H9 (cell line): ENCODE measurements around the gene CYTL1. TPM values are rescaled to one million over a fixed set of nuclear protein-coding genes. Genes with fewer than 3 reads are reported as not detected.

ENCODE experiments used
- DNase-seq: peaks from one replicate; pipeline ENCODE4 v3.0.0-alpha.2; 2017
- H2AFZ ChIP-seq: one replicate; pipeline ENCODE4 v1.6.1; 2013; ENCODE audit warnings: mild to moderate bottlenecking, low read length, control low read depth, moderate library complexity
- H2AK5ac ChIP-seq: 2 replicates; pipeline ENCODE4 v1.6.1; 2013; ENCODE audit warnings: low read length, control low read depth, mixed read lengths; ENCODE audit not compliant: insufficient read length
- H2BK120ac ChIP-seq: one replicate; pipeline ENCODE4 v1.6.1; 2013; ENCODE audit warnings: low read depth, mild to moderate bottlenecking, low read length, control low read depth, inconsistent platforms; ENCODE audit not compliant: poor library complexity, severe bottlenecking
- H2BK12ac ChIP-seq: 2 replicates; pipeline ENCODE4 v1.6.1; 2013; ENCODE audit warnings: low read length, control low read depth, mixed read lengths, low read depth; ENCODE audit not compliant: insufficient read length
- H2BK15ac ChIP-seq: 2 replicates; pipeline ENCODE4 v1.6.1; 2013; ENCODE audit warnings: low read depth, low read length, control low read depth
- H2BK20ac ChIP-seq: one replicate; pipeline ENCODE4 v1.6.1; 2013; ENCODE audit warnings: low read depth, mild to moderate bottlenecking, low read length, control low read depth, inconsistent platforms; ENCODE audit not compliant: poor library complexity, severe bottlenecking
- H2BK5ac ChIP-seq: 2 replicates; pipeline ENCODE4 v1.6.1; 2013; ENCODE audit warnings: low read length, control low read depth, mixed read lengths; ENCODE audit not compliant: insufficient read length
- H3K14ac ChIP-seq: 2 replicates; pipeline ENCODE4 v1.6.1; 2013; ENCODE audit warnings: low read length, control low read depth; ENCODE audit not compliant: insufficient read depth
- H3K18ac ChIP-seq: 2 replicates; pipeline ENCODE4 v1.6.1; 2013; ENCODE audit warnings: low read depth, mild to moderate bottlenecking, mixed read lengths, low read length, control low read depth; ENCODE audit not compliant: insufficient read length
- H3K23ac ChIP-seq: 2 replicates; pipeline ENCODE4 v1.6.1; 2013; ENCODE audit warnings: low read length, control low read depth, mixed read lengths, low read depth; ENCODE audit not compliant: insufficient read length
- H3K23me2 ChIP-seq: 2 replicates; pipeline ENCODE4 v1.6.1; 2013; ENCODE audit warnings: low read depth, mild to moderate bottlenecking, mixed read lengths, low read length, control low read depth; ENCODE audit not compliant: insufficient read length, poor library complexity, severe bottlenecking
- H3K27ac ChIP-seq: 2 replicates; pipeline ENCODE4 v1.5.1; 2013; ENCODE audit warnings: low read length, control low read depth, mixed read lengths, low read depth; ENCODE audit not compliant: insufficient read length
- H3K27me3 ChIP-seq: 2 replicates; pipeline ENCODE4 v1.6.1; 2013; ENCODE audit warnings: low read length, control low read depth, inconsistent platforms; ENCODE audit not compliant: insufficient read depth
- H3K4ac ChIP-seq: 2 replicates; pipeline ENCODE4 v1.6.1; 2013; ENCODE audit warnings: low read depth, mild to moderate bottlenecking, control low read depth, inconsistent platforms, low read length, moderate library complexity
- H3K4me1 ChIP-seq: 2 replicates; pipeline ENCODE4 v1.6.1; 2013; ENCODE audit warnings: low read length, control low read depth, inconsistent platforms; ENCODE audit not compliant: insufficient read depth
- H3K4me2 ChIP-seq: 2 replicates; pipeline ENCODE4 v1.6.1; 2013; ENCODE audit warnings: low read length, control low read depth, mixed read lengths; ENCODE audit not compliant: insufficient read length, insufficient read depth
- H3K56ac ChIP-seq: 2 replicates; pipeline ENCODE4 v1.6.1; 2013; ENCODE audit warnings: low read depth, mild to moderate bottlenecking, mixed read lengths, low read length, control low read depth; ENCODE audit not compliant: insufficient read length
- H3K79me1 ChIP-seq: 2 replicates; pipeline ENCODE4 v1.6.1; 2013; ENCODE audit warnings: low read depth, mild to moderate bottlenecking, moderate library complexity, low read length, control low read depth, inconsistent platforms; ENCODE audit not compliant: insufficient read depth, poor library complexity, severe bottlenecking
- H3K79me2 ChIP-seq: 2 replicates; pipeline ENCODE4 v1.6.1; 2013; ENCODE audit warnings: low read length, control low read depth, inconsistent platforms; ENCODE audit not compliant: insufficient read depth
- H3K9ac ChIP-seq: 2 replicates; pipeline ENCODE4 v1.6.1; 2013; ENCODE audit warnings: low read length, control low read depth, mixed read lengths; ENCODE audit not compliant: insufficient read length; ENCODE audit errors: extremely low read depth
- H3K9me3 ChIP-seq: one replicate; pipeline ENCODE4 v1.6.1; 2013; ENCODE audit warnings: low read depth, low read length, inconsistent platforms; ENCODE audit not compliant: control insufficient read depth
- H3T11ph ChIP-seq: one replicate; pipeline ENCODE4 v1.6.1; 2013; ENCODE audit warnings: mild to moderate bottlenecking, low read length, control low read depth, inconsistent platforms
- H4K20me1 ChIP-seq: one replicate; pipeline ENCODE4 v1.6.1; 2013; ENCODE audit not compliant: control insufficient read depth, insufficient read length, insufficient read depth
- H4K5ac ChIP-seq: 2 replicates; pipeline ENCODE4 v1.6.1; 2013; ENCODE audit warnings: low read depth, mild to moderate bottlenecking, mixed read lengths, low read length, control low read depth; ENCODE audit not compliant: insufficient read length
- H4K8ac ChIP-seq: replicated peaks from 2 replicates; pipeline ENCODE4 v1.6.1; 2013; ENCODE audit warnings: low read length, control low read depth, mixed read lengths, low read depth; ENCODE audit not compliant: insufficient read length
- H4K91ac ChIP-seq: 2 replicates; pipeline ENCODE4 v1.6.1; 2013; ENCODE audit warnings: low read depth, mild to moderate bottlenecking, moderate library complexity, mixed read lengths, low read length, control low read depth; ENCODE audit not compliant: insufficient read length
- H3K27ac Mint-ChIP-seq, 3 experiments: 2 replicates in 2 of 3; 3 replicates in 1 of 3; pipeline ENCODE4 v1.8.0; 2020 to 2021; ENCODE audit warnings: mixed read lengths in 3 of 3, mild to moderate bottlenecking in 1 of 3, moderate library complexity in 1 of 3
- H3K27me3 Mint-ChIP-seq: 2 replicates; pipeline ENCODE4 v1.8.0; 2021; ENCODE audit warnings: low read depth, mild to moderate bottlenecking, moderate library complexity, mixed read lengths
- H3K36me3 Mint-ChIP-seq, 3 experiments: 2 replicates in 2 of 3; 3 replicates in 1 of 3; pipeline ENCODE4 v1.8.0; 2020 to 2021; ENCODE audit warnings: low read depth in 3 of 3, mixed read lengths in 3 of 3; ENCODE audit not compliant: insufficient read depth in 1 of 3
- H3K4me1 Mint-ChIP-seq, 2 experiments: 2 replicates each; pipeline ENCODE4 v1.8.0; 2020; ENCODE audit warnings: mixed read lengths in 2 of 2
- H3K4me3 Mint-ChIP-seq, 2 experiments: 2 replicates in 1 of 2; 3 replicates in 1 of 2; pipeline ENCODE4 v1.8.0; 2020 to 2021; ENCODE audit warnings: mild to moderate bottlenecking in 2 of 2, mixed read lengths in 2 of 2, moderate library complexity in 1 of 2
- H3K9me3 Mint-ChIP-seq, 2 experiments: 2 replicates in 1 of 2; 3 replicates in 1 of 2; pipeline ENCODE4 v1.8.0; 2020; ENCODE audit warnings: mild to moderate bottlenecking in 2 of 2, mixed read lengths in 2 of 2, moderate library complexity in 1 of 2
- WGBS: extraction: QIAGEN DNeasy Blood & Tissue Kit; methylation state at CpG from one replicate; pipeline ENCODE4 v1.1.7; 2013; ENCODE audit warnings: missing lambda C conversion rate, low lambda C conversion rate, mixed read lengths; ENCODE audit not compliant: insufficient read length; ENCODE audit errors: extremely low coverage; 5-methylcytosine and 5-hydroxymethylcytosine counted together
- total RNA-seq: library from RNA; stranded (reverse); gene quantifications from 2 replicates; pipeline ENCODE4 v1.2.1, GENCODE V29; 2021
- TF ChIP-seq, protein P1 (sequence below): fragments of 200-600 bp; sonication (generic); conservative IDR thresholded peaks from 3 replicates; pipeline ENCODE4 v1.8.0; 2021; ENCODE audit warnings: antibody characterized with exemption, mild to moderate bottlenecking

CYTL1 gene
- total RNA-seq, 1 experiment from 2014 or later: 1.7 TPM

DNA sequence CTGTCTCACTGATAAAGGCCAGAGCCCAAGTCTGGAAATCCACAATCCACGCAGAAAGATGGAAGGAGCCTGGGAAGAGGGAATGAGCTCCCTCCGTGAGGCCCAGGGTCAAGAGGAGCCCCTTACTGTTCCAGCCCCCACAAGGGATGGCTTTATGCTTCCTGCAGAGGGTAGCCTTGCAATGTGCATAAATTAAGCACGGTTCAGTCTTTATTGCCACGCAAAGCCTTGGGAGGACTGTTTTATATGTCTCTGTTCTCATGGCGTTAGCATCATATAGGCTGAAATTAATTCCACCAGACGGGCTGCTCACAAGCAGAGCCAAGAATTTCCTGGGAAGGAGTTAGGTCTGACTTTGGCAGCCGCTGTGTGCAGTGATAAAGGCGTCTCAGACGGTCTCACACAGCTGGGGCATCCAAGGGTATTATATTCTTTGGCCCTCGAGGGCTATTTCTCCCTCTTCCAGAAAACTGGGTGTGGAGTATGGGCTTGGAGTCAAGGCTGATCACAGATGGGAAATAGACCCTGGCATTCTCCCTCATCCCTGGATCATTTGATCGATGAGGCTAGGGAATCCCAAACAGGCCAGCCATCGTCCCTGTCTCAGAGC is 38.5 kb downstream of the CYTL1 start:
- WGBS: no CpG with 5 or more reads among the region's 12 CpGs
- no peak overlapping the region for H3K14ac ChIP-seq
- H2AK5ac ChIP-seq: no peak overlapping the region
- H2BK20ac ChIP-seq: no peak overlapping the region
- H3K18ac ChIP-seq: no peak overlapping the region
- no peak overlapping the region for H2BK15ac ChIP-seq
- no peak overlapping the region for H3K27ac ChIP-seq
- H4K5ac ChIP-seq: no peak overlapping the region
- no peak overlapping the region for H2BK120ac ChIP-seq
- DNase-seq: no peak
- no peaks in the 10 kb centered on the region for H3K79me1 ChIP-seq
- Mint-ChIP-seq H3K36me3 (peaks cover 4 to 15% (median 6%) of the 10 kb centered on the region in 3 experiments), H3K4me3 (no peak overlapping the region), H3K9me3 (peaks cover 22% of the 10 kb centered on the region in 2 experiments), H3K27me3 (peaks cover 9% of the 10 kb centered on the region), H3K4me1 (peaks cover 6% of the 10 kb centered on the region in 2 experiments; a peak in 3 of 4 replicates), H3K27ac (no peak overlapping the region)
- H3K23me2 ChIP-seq: no peaks in the 10 kb centered on the region
- no peak overlapping the region for H4K8ac ChIP-seq
- H3K23ac ChIP-seq: no peak overlapping the region
- no peak overlapping the region for H3T11ph ChIP-seq
- no peak overlapping the region for H2AFZ ChIP-seq
- no peaks in the 10 kb centered on the region for H3K79me2 ChIP-seq
- H3K4me2 ChIP-seq: no peak overlapping the region
- no peaks in the 10 kb centered on the region for H3K27me3 ChIP-seq
- H3K9ac ChIP-seq: no peak overlapping the region
- H3K56ac ChIP-seq: no peak overlapping the region
- H3K9me3 ChIP-seq: no peaks in the 10 kb centered on the region
- H4K20me1 ChIP-seq: no peaks in the 10 kb centered on the region
- H2BK12ac ChIP-seq: no peak overlapping the region
- H4K91ac ChIP-seq: no peak overlapping the region
- no peak overlapping the region for H3K4ac ChIP-seq
- H2BK5ac ChIP-seq: no peak overlapping the region
- TF ChIP-seq, protein P1, sequence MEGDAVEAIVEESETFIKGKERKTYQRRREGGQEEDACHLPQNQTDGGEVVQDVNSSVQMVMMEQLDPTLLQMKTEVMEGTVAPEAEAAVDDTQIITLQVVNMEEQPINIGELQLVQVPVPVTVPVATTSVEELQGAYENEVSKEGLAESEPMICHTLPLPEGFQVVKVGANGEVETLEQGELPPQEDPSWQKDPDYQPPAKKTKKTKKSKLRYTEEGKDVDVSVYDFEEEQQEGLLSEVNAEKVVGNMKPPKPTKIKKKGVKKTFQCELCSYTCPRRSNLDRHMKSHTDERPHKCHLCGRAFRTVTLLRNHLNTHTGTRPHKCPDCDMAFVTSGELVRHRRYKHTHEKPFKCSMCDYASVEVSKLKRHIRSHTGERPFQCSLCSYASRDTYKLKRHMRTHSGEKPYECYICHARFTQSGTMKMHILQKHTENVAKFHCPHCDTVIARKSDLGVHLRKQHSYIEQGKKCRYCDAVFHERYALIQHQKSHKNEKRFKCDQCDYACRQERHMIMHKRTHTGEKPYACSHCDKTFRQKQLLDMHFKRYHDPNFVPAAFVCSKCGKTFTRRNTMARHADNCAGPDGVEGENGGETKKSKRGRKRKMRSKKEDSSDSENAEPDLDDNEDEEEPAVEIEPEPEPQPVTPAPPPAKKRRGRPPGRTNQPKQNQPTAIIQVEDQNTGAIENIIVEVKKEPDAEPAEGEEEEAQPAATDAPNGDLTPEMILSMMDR: no peak
- H3K4me1 ChIP-seq: no peaks in the 10 kb centered on the region
